ENCODE results near the gene PNPLA6. TPM values are rescaled to one million over a fixed set of nuclear protein-coding genes. Genes with fewer than 3 reads are reported as not detected.
"Not testable (repeated sequence)": the region's sequence is repeated elsewhere in the genome, so short reads cannot be mapped to it uniquely, and the experiment has no call there.

PNPLA6 gene
- total RNA-seq, 1 experiment from 2014 or later = 38.0 TPM

DNA sequence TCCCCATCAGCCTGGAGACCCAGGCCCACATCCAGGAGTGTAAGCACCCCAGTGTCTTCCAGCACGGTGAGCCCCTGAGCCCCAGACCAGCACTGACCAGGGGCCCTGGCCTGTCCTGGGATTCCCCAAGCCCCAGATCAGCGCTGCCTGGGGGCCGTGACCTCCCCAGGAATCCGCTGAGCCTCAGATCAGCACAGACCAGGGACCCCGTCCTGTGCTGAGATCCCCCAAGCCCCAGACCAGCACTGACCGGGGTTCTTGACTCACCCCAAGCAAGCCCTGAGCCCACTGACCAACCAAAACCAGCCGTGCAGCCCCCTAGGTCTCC is 7.4 kb upstream of the PNPLA6 start:
- in situ Hi-C loops (cut with HindIII; ENCODE audit: low pct_unique_long_range_greater_than_20kb, low sequenced_read_pairs) = no loop called here

DNA sequence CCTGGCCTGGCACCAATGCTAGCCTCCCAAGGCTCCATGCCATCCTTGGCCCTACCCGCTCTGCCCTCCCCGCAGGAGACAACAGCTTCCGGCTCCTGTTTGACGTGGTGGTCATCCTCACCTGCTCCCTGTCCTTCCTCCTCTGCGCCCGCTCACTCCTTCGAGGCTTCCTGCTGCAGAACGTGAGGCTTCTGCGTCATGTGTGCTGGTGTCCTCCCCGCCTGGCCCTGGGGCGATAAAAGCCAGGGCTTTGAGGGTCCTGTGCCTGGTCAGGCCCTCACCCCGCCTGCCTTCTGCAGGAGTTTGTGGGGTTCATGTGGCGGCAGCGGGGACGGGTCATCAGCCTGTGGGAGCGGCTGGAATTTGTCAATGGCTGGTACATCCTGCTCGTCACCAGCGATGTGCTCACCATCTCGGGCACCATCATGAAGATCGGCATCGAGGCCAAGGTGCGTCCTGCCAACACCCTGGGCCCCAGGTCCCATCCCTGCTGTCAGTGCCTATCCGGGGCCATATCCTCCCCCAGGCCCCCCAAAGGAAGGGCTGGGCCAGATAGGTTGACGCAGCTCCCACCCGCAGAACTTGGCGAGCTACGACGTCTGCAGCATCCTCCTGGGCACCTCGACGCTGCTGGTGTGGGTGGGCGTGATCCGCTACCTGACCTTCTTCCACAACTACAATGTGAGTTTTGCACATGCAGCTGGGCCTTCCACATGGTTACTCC is 6.8 kb upstream of the PNPLA6 start:
- DNase-seq (ENCODE audit: low read depth) = no peak
- in situ Hi-C loops (cut with HindIII; ENCODE audit: low pct_unique_long_range_greater_than_20kb, low sequenced_read_pairs) = no loop called here

More for the DNA sequence above, 7.4 kb upstream of the PNPLA6 start:
- DNase-seq (ENCODE audit: low read depth) = no peak

DNA sequence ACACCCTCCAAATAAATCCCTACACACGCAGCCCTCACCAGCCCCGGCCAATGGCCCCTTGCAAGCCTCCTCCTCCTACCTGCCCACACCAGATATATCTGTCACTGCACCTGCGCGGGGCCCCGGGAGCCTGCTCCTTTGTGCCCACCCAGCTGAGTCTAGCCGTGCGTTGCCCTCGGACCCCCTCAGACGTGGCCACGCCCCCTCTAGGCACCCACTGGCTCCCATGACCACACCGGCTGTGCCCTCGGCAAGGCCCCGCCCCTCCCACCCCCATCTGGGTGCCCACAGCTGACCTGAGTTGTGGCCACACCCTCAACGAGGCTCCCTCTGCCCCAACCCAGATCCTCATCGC is 6.3 kb upstream of the PNPLA6 start:
- DNase-seq (ENCODE audit: low read depth) = no peak
- in situ Hi-C loops (cut with HindIII; ENCODE audit: low pct_unique_long_range_greater_than_20kb, low sequenced_read_pairs) = no loop called here

GRCh38 chr19:7529610-7530490 is 5.7 kb upstream of the PNPLA6 start:
- DNase-seq (ENCODE audit: low read depth) = no peak
- in situ Hi-C loops (cut with HindIII; ENCODE audit: low pct_unique_long_range_greater_than_20kb, low sequenced_read_pairs) = no loop called here

- DNase-seq (ENCODE audit: low read depth) = no peak
- in situ Hi-C loops (cut with HindIII; ENCODE audit: low pct_unique_long_range_greater_than_20kb, low sequenced_read_pairs) = no loop called here
These were observed 2.1 kb upstream of the PNPLA6 start for GRCh38 chr19:7533281-7533885.

- in situ Hi-C loops (cut with HindIII; ENCODE audit: low pct_unique_long_range_greater_than_20kb, low sequenced_read_pairs) = no loop called here
- DNase-seq (ENCODE audit: low read depth) = peak; percentile 37
These were observed 1.5 kb upstream of the PNPLA6 start for GRCh38 chr19:7533925-7534480.

DNA sequence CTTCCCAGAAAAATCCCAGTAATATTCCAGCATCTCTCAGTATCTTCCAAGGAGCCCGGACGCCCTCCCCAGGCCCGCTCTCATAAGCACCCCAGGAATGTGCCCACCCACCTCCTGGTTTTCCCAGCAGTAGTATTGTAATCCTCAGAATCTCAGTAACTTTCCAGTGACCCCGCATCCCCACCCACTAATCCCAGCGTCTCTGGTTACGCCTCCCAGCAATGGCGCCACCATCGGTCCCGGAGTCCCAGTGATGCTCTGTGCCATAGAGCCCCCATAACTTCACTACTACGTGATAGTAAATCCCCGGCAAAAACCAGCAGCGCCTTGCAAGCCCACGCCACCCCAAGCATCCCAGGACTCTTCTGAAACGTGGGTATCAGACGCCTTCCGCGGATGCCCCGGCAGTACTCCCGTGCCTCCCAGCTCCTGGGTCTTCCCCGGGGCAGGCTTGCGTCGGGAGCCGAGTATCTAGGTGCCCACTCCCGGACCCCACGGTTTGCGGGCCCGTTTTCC is 928 bp upstream of the PNPLA6 start:
- DNase-seq (ENCODE audit: low read depth) = peak; percentile 61
- in situ Hi-C loops (cut with HindIII; ENCODE audit: low pct_unique_long_range_greater_than_20kb, low sequenced_read_pairs) = no loop called here

- no peak for DNase-seq (ENCODE audit: low read depth)
- in situ Hi-C loops (cut with HindIII; ENCODE audit: low pct_unique_long_range_greater_than_20kb, low sequenced_read_pairs) = no loop called here
These were observed 630 bp downstream of the PNPLA6 start for GRCh38 chr19:7535998-7536695.

- DNase-seq (ENCODE audit: low read depth); in situ Hi-C loops (cut with HindIII; ENCODE audit: low pct_unique_long_range_greater_than_20kb, low sequenced_read_pairs): not testable (repeated sequence)
These were observed 3.5 kb downstream of the PNPLA6 start for GRCh38 chr19:7538990-7539389.

- in situ Hi-C loops (cut with HindIII; ENCODE audit: low pct_unique_long_range_greater_than_20kb, low sequenced_read_pairs) = no loop called here
These were observed 4.4 kb downstream of the PNPLA6 start for GRCh38 chr19:7539827-7540425.

GRCh38 chr19:7540761-7541474 is 5.4 kb downstream of the PNPLA6 start:
- in situ Hi-C loops (cut with HindIII; ENCODE audit: low pct_unique_long_range_greater_than_20kb, low sequenced_read_pairs) = no loop called here
- peak; percentile 26 for DNase-seq (ENCODE audit: low read depth)

More at GRCh38 chr19:7539827-7540425, 4.4 kb downstream of the PNPLA6 start:
- DNase-seq (ENCODE audit: low read depth) = no peak

GRCh38 chr19:7541475-7541824 is 5.9 kb downstream of the PNPLA6 start:
- in situ Hi-C loops (cut with HindIII; ENCODE audit: low pct_unique_long_range_greater_than_20kb, low sequenced_read_pairs) = no loop called here
- DNase-seq (ENCODE audit: low read depth) = no peak

DNA sequence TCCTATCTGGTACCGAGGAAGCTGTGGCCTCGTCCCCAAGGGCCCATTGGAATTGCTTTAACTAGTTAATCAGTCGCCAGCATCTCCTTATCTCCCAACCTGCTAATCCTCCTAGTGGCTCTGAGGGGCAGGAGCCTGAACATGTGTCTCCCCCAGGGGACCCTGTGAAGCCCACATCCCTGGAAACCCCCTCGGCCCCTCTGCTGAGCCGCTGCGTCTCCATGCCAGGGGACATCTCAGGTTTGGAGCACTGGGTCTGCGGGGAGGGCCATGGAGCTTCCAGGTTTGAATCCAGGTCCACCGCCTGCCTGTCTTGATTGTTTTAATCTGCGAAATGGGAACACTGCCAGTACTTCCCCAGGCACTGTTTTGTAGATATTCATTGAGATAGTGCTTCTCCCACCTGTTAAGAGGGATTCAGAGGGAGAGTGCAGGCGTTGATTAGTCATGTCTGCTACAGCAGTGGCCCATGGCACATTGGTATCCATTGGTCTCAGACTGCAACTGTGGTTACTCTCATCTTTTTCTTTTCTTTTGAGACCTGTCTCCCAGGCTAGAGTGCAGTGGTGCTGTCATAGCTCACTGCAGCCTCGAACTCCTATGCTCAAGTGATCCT is 6.4 kb downstream of the PNPLA6 start:
- in situ Hi-C loops (cut with HindIII; ENCODE audit: low pct_unique_long_range_greater_than_20kb, low sequenced_read_pairs) = no loop called here
- no peak for DNase-seq (ENCODE audit: low read depth)

DNA sequence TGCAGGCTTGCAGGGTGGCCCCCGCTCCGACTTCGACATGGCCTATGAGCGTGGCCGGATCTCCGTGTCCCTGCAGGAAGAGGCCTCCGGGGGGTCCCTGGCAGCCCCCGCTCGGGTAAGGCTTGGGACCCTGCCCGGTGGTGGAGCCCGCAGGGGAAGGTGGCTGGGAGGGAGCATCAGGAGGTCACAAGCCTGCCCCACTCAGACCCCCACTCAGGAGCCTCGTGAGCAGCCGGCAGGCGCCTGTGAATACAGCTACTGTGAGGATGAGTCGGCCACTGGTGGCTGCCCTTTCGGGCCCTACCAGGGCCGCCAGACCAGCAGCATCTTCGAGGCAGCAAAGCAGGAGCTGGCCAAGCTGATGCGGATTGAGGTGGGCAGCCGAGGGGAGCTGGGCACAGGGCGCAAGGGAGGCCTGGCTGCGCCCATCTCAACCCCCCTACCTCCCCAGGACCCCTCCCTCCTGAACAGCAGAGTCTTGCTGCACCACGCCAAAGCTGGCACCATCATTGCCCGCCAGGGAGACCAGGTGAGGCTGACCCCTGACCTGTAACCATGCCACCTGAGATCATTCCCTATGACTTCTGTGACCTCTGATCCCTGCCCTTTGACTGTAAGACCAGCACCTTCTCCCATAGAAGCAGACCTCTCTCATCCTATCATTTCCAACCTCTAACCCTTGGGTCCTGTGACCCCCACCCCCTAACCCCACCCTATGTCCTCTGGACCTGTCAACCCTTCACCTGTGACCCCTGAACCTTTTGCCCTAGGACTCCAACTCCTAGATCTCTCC is 7.2 kb downstream of the PNPLA6 start:
- in situ Hi-C loops (cut with HindIII; ENCODE audit: low pct_unique_long_range_greater_than_20kb, low sequenced_read_pairs) = no loop called here
- no peak for DNase-seq (ENCODE audit: low read depth)

- in situ Hi-C loops (cut with HindIII; ENCODE audit: low pct_unique_long_range_greater_than_20kb, low sequenced_read_pairs) = no loop called here
- no peak for DNase-seq (ENCODE audit: low read depth)
These were observed 9.1 kb downstream of the PNPLA6 start for GRCh38 chr19:7544626-7545025.

GRCh38 chr19:7545300-7545699 is 9.8 kb downstream of the PNPLA6 start:
- no peak for DNase-seq (ENCODE audit: low read depth)
- in situ Hi-C loops (cut with HindIII; ENCODE audit: low pct_unique_long_range_greater_than_20kb, low sequenced_read_pairs) = no loop called here
